SK-N-SH (cell line): ENCODE results near the gene NCKAP5. TPM values are rescaled to one million over a fixed set of nuclear protein-coding genes. Genes with fewer than 3 reads are reported as not detected.

Source experiments
- CTCF ChIA-PET: fragments of 300-600, 350-600 bp; formaldehyde crosslinking; extraction: SDS; loops from one replicate; lab custom pipeline; 2021; lab: Yijun Ruan, JAX
- POLR2A ChIA-PET: fragments of 350-600 bp; sonication (Branson Sonifier 250); formaldehyde crosslinking; extraction: SDS; loops from one replicate; lab custom pipeline; 2020; ENCODE audit warnings: antibody characterized with exemption, inconsistent platforms; lab: Yijun Ruan, JAX
- DNase-seq: peaks from one replicate; pipeline ENCODE4 v3.0.0; 2012
- H2AFZ ChIP-seq: fragments of 200-600 bp; sonication (generic); 2 replicates; pipeline ENCODE4 v1.8.1; 2016; ENCODE audit warnings: antibody characterized with exemption, mild to moderate bottlenecking, low read depth
- H3F3A ChIP-seq: fragments of 200-600 bp; sonication (generic); replicated peaks from 2 replicates; pipeline ENCODE3; 2016; ENCODE audit warnings: antibody characterized with exemption, mild to moderate bottlenecking; ENCODE audit not compliant: insufficient read depth
- H3K27ac ChIP-seq, 2 experiments: fragments of 200-500 bp in 1 of 2; fragments of 200-600 bp in 1 of 2; sonication (Bioruptor generic) in 1 of 2; sonication (generic), shearing (Covaris generic) in 1 of 2; 2 replicates each; pipeline versions ENCODE4 v1.5.1 to v1.6.1; 2014 to 2016; ENCODE audit warnings: low read depth in 2 of 2, inconsistent platforms in 1 of 2, low read length in 1 of 2, mild to moderate bottlenecking in 1 of 2, mixed read lengths in 1 of 2
- H3K27me3 ChIP-seq: fragments of 200-600 bp; sonication (generic), shearing (Covaris generic); 2 replicates; pipeline ENCODE4 v1.6.1; 2016; ENCODE audit warnings: mixed run types; ENCODE audit not compliant: insufficient read depth
- H3K36me3 ChIP-seq, 2 experiments: fragments of 200-500 bp in 1 of 2; fragments of 200-600 bp in 1 of 2; sonication (Bioruptor generic) in 1 of 2; sonication (generic) in 1 of 2; replicated peaks in 1 of 2; 2 replicates each; pipeline versions ENCODE3 to v1.5.1; 2014 to 2016; ENCODE audit warnings: low read length in 1 of 2, mild to moderate bottlenecking in 1 of 2; ENCODE audit not compliant: insufficient read depth in 2 of 2, control insufficient read depth in 1 of 2
- H3K4me1 ChIP-seq, 2 experiments: fragments of 200-500 bp in 1 of 2; fragments of 200-600 bp in 1 of 2; sonication (Bioruptor generic) in 1 of 2; sonication (generic), shearing (Covaris generic) in 1 of 2; 2 replicates each; pipeline versions ENCODE4 v1.5.1 to v1.6.1; 2014 to 2016; ENCODE audit warnings: low read depth in 1 of 2, low read length in 1 of 2, mixed run types in 1 of 2; ENCODE audit not compliant: insufficient read depth in 2 of 2, control insufficient read depth in 1 of 2
- H3K4me2 ChIP-seq: fragments of 200-600 bp; sonication (generic), shearing (Covaris generic); 2 replicates; pipeline ENCODE4 v1.6.1; 2017; ENCODE audit warnings: mixed run types
- H3K4me3 ChIP-seq, 2 experiments: fragments of 200-500 bp in 1 of 2; fragments of 200-600 bp in 1 of 2; sonication (Bioruptor generic) in 1 of 2; sonication (generic), shearing (Covaris generic) in 1 of 2; 2 replicates each; pipeline versions ENCODE4 v1.5.1 to v1.8.1; 2014 to 2016; ENCODE audit warnings: low read depth in 2 of 2, inconsistent platforms in 1 of 2, low read length in 1 of 2, mild to moderate bottlenecking in 1 of 2, mixed read lengths in 1 of 2, moderate library complexity in 1 of 2
- H3K79me2 ChIP-seq: fragments of 200-600 bp; sonication (generic); 2 replicates; pipeline ENCODE4 v1.8.1; 2017; ENCODE audit warnings: mild to moderate bottlenecking; ENCODE audit not compliant: insufficient read depth
- H3K9ac ChIP-seq: fragments of 200-600 bp; sonication (generic); 2 replicates; pipeline ENCODE4 v1.6.1; 2017; ENCODE audit warnings: mixed run types
- H3K9me2 ChIP-seq: fragments of 200-600 bp; sonication (generic); 2 replicates; pipeline ENCODE4 v1.6.1; 2017; ENCODE audit warnings: mixed run types
- H3K9me3 ChIP-seq: fragments of 200-600 bp; sonication (generic); 2 replicates; pipeline ENCODE4 v1.6.1; 2017; ENCODE audit warnings: mixed run types, mild to moderate bottlenecking, moderate library complexity
- H4K20me1 ChIP-seq: fragments of 200-600 bp; sonication (generic); 2 replicates; pipeline ENCODE4 v1.6.1; 2017; ENCODE audit warnings: mild to moderate bottlenecking, mixed run types; ENCODE audit not compliant: insufficient read depth
- CHD2 ChIP-seq: fragments of 150-350 bp; IDR thresholded peaks from 2 replicates; pipeline ENCODE4 v1.6.1; 2018; ENCODE audit warnings: low read length; ENCODE audit not compliant: partially characterized antibody
- ELF1 ChIP-seq: IDR thresholded peaks from 2 replicates; pipeline ENCODE4 v1.4.0; 2012
- EP300 ChIP-seq, 2 experiments: IDR thresholded peaks; 2 replicates each; pipeline versions ENCODE4 v1.4.0 to v1.6.1; 2012; ENCODE audit warnings: borderline replicate concordance in 1 of 2, low read depth in 1 of 2, low read length in 1 of 2
- EZH2phosphoT487 ChIP-seq: fragments of 200-600 bp; sonication (generic); IDR thresholded peaks from 2 replicates; pipeline ENCODE4 v1.6.1; 2017; ENCODE audit warnings: low read depth, mixed run types, mild to moderate bottlenecking, antibody characterized with exemption, moderate library complexity, borderline replicate concordance
- FOXJ3 ChIP-seq: sonication (generic); formaldehyde crosslinking; IDR thresholded peaks from 2 replicates; pipeline ENCODE4 v1.5.1; 2020; ENCODE audit warnings: mild to moderate bottlenecking, missing genetic modification reagents
- JUND ChIP-seq: IDR thresholded peaks from 2 replicates; pipeline ENCODE4 v1.4.0; 2012
- MAX ChIP-seq: IDR thresholded peaks from 2 replicates; pipeline ENCODE4 v1.4.0; 2012; ENCODE audit warnings: low read depth
- MEF2A ChIP-seq: IDR thresholded peaks from 2 replicates; pipeline ENCODE4 v1.4.0; 2012; ENCODE audit warnings: low read depth, borderline replicate concordance
- MXI1 ChIP-seq: IDR thresholded peaks from 2 replicates; pipeline ENCODE4 v1.6.1; 2012; ENCODE audit warnings: mild to moderate bottlenecking, low read depth, low read length, improper control_type of control experiment
- NFIC ChIP-seq: IDR thresholded peaks from 2 replicates; pipeline ENCODE4 v1.4.0; 2012; ENCODE audit warnings: borderline replicate concordance
- PBX3 ChIP-seq: IDR thresholded peaks from 2 replicates; pipeline ENCODE4; 2012
- RAD21 ChIP-seq: IDR thresholded peaks from 2 replicates; pipeline ENCODE4 v1.6.1; 2012; ENCODE audit warnings: mild to moderate bottlenecking, low read length
- RCOR1 ChIP-seq: fragments of 150-350 bp; IDR thresholded peaks from 2 replicates; pipeline ENCODE4 v1.6.1; 2017; ENCODE audit warnings: antibody characterized with exemption, low read length
- RFX5 ChIP-seq: IDR thresholded peaks from 2 replicates; pipeline ENCODE4 v1.6.1; 2012; ENCODE audit warnings: mild to moderate bottlenecking, improper control_type of control experiment, low read length
- RXRA ChIP-seq: IDR thresholded peaks from 2 replicates; pipeline ENCODE4 v1.4.0; 2012; ENCODE audit warnings: low read depth, mild to moderate bottlenecking, borderline replicate concordance
- SMC3 ChIP-seq: IDR thresholded peaks from 2 replicates; pipeline ENCODE4 v1.6.1; 2012; ENCODE audit warnings: low read depth, low read length, improper control_type of control experiment
- TAF1 ChIP-seq: IDR thresholded peaks from 2 replicates; pipeline ENCODE4 v1.6.1; 2012; ENCODE audit warnings: low read depth, mild to moderate bottlenecking, low read length, moderate library complexity, borderline replicate concordance
- TCF12 ChIP-seq: IDR thresholded peaks from 2 replicates; pipeline ENCODE4 v1.4.0; 2012
- TEAD4 ChIP-seq: IDR thresholded peaks from 2 replicates; pipeline ENCODE4 v1.4.0; 2012; ENCODE audit warnings: mild to moderate bottlenecking, borderline replicate concordance; ENCODE audit not compliant: insufficient read depth
- USF1 ChIP-seq: IDR thresholded peaks from 2 replicates; pipeline ENCODE4 v1.4.0; 2012; ENCODE audit warnings: low read depth, borderline replicate concordance
- YY1 ChIP-seq: IDR thresholded peaks from 2 replicates; pipeline ENCODE4 v1.4.0; 2012; ENCODE audit warnings: low read depth, mild to moderate bottlenecking
- ZBTB33 ChIP-seq: IDR thresholded peaks from 2 replicates; pipeline ENCODE4 v1.4.0; 2012; ENCODE audit warnings: low read depth, borderline replicate concordance
- WGBS: methylation state at CpG from one replicate; pipeline ENCODE4 v1.1.6; 2017; ENCODE audit warnings: low lambda C conversion rate; 5-methylcytosine and 5-hydroxymethylcytosine counted together
- polyA plus RNA-seq, 3 experiments: library from polyadenylated mRNA; depleted of rRNA; stranded (reverse); fragments of >200 nt; gene quantifications; 2 replicates each; pipeline ENCODE4 v1.2.3, GENCODE V29; 2012

Gene NCKAP5
- polyA plus RNA-seq, 1 of the 3 experiments (the other 2 are of a cell fraction): 0.02 TPM

GRCh38 chr2:133581010-133581760, 12.9 kb upstream of the NCKAP5 start:
- H4K20me1 ChIP-seq: no peaks in the 10 kb centered on the region
- H3K79me2 ChIP-seq: no peaks in the 10 kb centered on the region
- H3F3A ChIP-seq: no peaks in the 10 kb centered on the region
- H3K4me3 ChIP-seq: no peak overlapping the region
- no peaks in the 10 kb centered on the region for H3K36me3 ChIP-seq
- peaks cover 0 to 26% of the 10 kb centered on the region in 2 experiments; a peak in 1 of 4 replicates for H3K4me1 ChIP-seq
- 26% methylated on average over 1 of the region's 1 CpG for WGBS
- H3K9me2 ChIP-seq: no peaks in the 10 kb centered on the region
- H3K27ac ChIP-seq: no peak overlapping the region
- H3K27me3 ChIP-seq: no peaks in the 10 kb centered on the region
- no peak overlapping the region for H2AFZ ChIP-seq
- POLR2A ChIA-PET: no interaction called here
- H3K4me2 ChIP-seq: no peak overlapping the region
- no peak overlapping the region for H3K9ac ChIP-seq
- H3K9me3 ChIP-seq: no peaks in the 10 kb centered on the region
- no peak for DNase-seq
- TF ChIP-seq MAX (no peak), CHD2 (no peak), PBX3 (0 out of 2 replicates have a peak, but pooled peaks have one; percentile 11), RCOR1 (no peak), TCF12 (peak; percentile 42), RAD21 (no peak), RXRA (no peak), MEF2A (peak; percentile 56; the same call in 1 of the 2 replicates), TAF1 (no peak)
- CTCF ChIA-PET: interaction anchor here (0.8 to 1.8 kb wide), 4 partner anchors 20 to 930 kb away, joined by 3 to 7 read pairs (median 4); no protein-coding TSS in a partner anchor

GRCh38 chr2:133579274-133579673, 11.0 kb upstream of the NCKAP5 start:
- Histone ChIP-seq H3K27ac (no peak overlapping the region), H3K4me3 (no peak overlapping the region), H3K27me3 (no peaks in the 10 kb centered on the region), H3K9ac (no peak overlapping the region), H3K36me3 (no peaks in the 10 kb centered on the region), H3K9me3 (no peaks in the 10 kb centered on the region), H3K4me1 (peaks cover 1 to 31% of the 10 kb centered on the region in 2 experiments; a peak in 2 of 4 replicates), H3K4me2 (peak overlapping the region; percentile 37), H2AFZ (no peak overlapping the region), H3F3A (no peaks in the 10 kb centered on the region), H3K79me2 (no peaks in the 10 kb centered on the region), H3K9me2 (no peaks in the 10 kb centered on the region), H4K20me1 (no peaks in the 10 kb centered on the region)
- WGBS: 62% methylated on average over 1 of the region's 1 CpG
- no peak for DNase-seq
- POLR2A ChIA-PET: no interaction called here
- CTCF ChIA-PET: interaction anchor here (0.7 to 1.3 kb wide), 2 partner anchors 18 to 939 kb away, joined by 3 read pairs; no protein-coding TSS in a partner anchor
- TF ChIP-seq EZH2phosphoT487 (no peak), EP300 (IDR thresholded peaks at IDR 0.05; ENCODE audit: borderline replicate concordance in 1 of 2, low read depth in 1 of 2, low read length in 1 of 2) (peak in 1 of 2 experiments; percentile 25; a peak in 1 of 4 replicates), YY1 (no peak), SMC3 (no peak), USF1 (no peak), FOXJ3 (CRISPR knock-in tag) (no peak), CHD2 (no peak), ZBTB33 (no peak), TEAD4 (no peak), RFX5 (no peak), RAD21 (no peak), TAF1 (no peak), MXI1 (no peak), NFIC (peak; percentile 65), PBX3 (0 out of 2 replicates have a peak, but pooled peaks have one; percentile 35), ELF1 (no peak), JUND (no peak), MEF2A (no peak)
